Chondrocyte (in vitro differentiated cells): ENCODE measurements around the gene CACNA1S. TPM values are rescaled to one million over a fixed set of nuclear protein-coding genes. Genes with fewer than 3 reads are reported as not detected.

Experiments
- DNase-seq: peaks from one replicate; pipeline ENCODE4 v3.0.0; 2021; ENCODE audit warnings: mixed read lengths, low spot score
- H3K27ac Mint-ChIP-seq: one replicate; pipeline ENCODE4 v1.8.0; 2021; ENCODE audit warnings: mild to moderate bottlenecking, moderate library complexity, mixed read lengths; ENCODE audit not compliant: unreplicated experiment
- H3K27me3 Mint-ChIP-seq: 2 replicates; pipeline ENCODE4 v1.8.0; 2021; ENCODE audit warnings: low read depth, mixed read lengths
- H3K36me3 Mint-ChIP-seq: 2 replicates; pipeline ENCODE4 v1.8.0; 2021; ENCODE audit warnings: low read depth, mixed read lengths
- H3K4me1 Mint-ChIP-seq: 2 replicates; pipeline ENCODE4 v1.8.0; 2021; ENCODE audit warnings: low read depth, mild to moderate bottlenecking, mixed read lengths
- H3K4me3 Mint-ChIP-seq: one replicate; pipeline ENCODE4 v1.8.0; 2021; ENCODE audit warnings: mild to moderate bottlenecking, moderate library complexity, mixed read lengths; ENCODE audit not compliant: unreplicated experiment
- H3K9me3 Mint-ChIP-seq: 2 replicates; pipeline ENCODE4 v1.8.0; 2021; ENCODE audit warnings: low read depth, mixed read lengths
- total RNA-seq: library from RNA; stranded (reverse); gene quantifications from 3 replicates; pipeline ENCODE4 v1.2.1, GENCODE V29; 2021
- TF ChIP-seq, protein P1 (sequence below): fragments of 200-600 bp; sonication (generic); IDR thresholded peaks from 2 replicates; pipeline ENCODE4 v1.5.0; 2021; ENCODE audit warnings: antibody characterized with exemption, mild to moderate bottlenecking, moderate library complexity

Gene CACNA1S
- total RNA-seq, 1 donor from 2014 or later: 0.40 TPM

- Mint-ChIP-seq H3K9me3 (no peaks in the 10 kb centered on the region), H3K4me3 (no peak overlapping the region), H3K27me3 (peaks cover 4% of the 10 kb centered on the region), H3K27ac (no peak overlapping the region), H3K4me1 (no peaks in the 10 kb centered on the region), H3K36me3 (no peaks in the 10 kb centered on the region)
- no peak for DNase-seq
- TF ChIP-seq, protein P1, sequence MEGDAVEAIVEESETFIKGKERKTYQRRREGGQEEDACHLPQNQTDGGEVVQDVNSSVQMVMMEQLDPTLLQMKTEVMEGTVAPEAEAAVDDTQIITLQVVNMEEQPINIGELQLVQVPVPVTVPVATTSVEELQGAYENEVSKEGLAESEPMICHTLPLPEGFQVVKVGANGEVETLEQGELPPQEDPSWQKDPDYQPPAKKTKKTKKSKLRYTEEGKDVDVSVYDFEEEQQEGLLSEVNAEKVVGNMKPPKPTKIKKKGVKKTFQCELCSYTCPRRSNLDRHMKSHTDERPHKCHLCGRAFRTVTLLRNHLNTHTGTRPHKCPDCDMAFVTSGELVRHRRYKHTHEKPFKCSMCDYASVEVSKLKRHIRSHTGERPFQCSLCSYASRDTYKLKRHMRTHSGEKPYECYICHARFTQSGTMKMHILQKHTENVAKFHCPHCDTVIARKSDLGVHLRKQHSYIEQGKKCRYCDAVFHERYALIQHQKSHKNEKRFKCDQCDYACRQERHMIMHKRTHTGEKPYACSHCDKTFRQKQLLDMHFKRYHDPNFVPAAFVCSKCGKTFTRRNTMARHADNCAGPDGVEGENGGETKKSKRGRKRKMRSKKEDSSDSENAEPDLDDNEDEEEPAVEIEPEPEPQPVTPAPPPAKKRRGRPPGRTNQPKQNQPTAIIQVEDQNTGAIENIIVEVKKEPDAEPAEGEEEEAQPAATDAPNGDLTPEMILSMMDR: no peak
These were observed 34.5 kb downstream of the CACNA1S start for GRCh38 chr1:201077736-201078135.

DNA sequence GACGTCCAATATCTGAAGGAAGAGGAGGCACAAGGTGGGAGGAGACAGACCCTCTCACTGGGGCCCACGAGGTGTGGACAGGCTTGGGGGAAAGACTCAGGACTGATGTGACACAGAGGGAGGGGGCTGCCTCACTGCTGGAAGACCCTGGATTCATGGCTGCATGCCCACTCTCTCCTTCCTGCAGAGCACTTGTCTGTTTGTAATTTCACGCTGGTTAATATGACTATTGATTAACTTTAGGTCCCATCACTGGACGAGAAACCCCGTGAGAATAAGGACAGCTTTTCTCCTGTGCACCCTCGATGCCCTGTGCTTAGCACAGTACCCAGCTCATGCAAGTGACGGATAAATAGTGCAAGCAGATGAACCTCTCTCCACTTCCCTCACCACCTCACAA is 35.1 kb downstream of the CACNA1S start:
- H3K9me3 Mint-ChIP-seq: no peaks in the 10 kb centered on the region
- no peaks in the 10 kb centered on the region for H3K4me1 Mint-ChIP-seq
- DNase-seq: no peak
- H3K4me3 Mint-ChIP-seq: no peak overlapping the region
- H3K27ac Mint-ChIP-seq: no peak overlapping the region
- peaks cover 4% of the 10 kb centered on the region for H3K27me3 Mint-ChIP-seq
- TF ChIP-seq, protein P1: no peak
- no peaks in the 10 kb centered on the region for H3K36me3 Mint-ChIP-seq

DNA sequence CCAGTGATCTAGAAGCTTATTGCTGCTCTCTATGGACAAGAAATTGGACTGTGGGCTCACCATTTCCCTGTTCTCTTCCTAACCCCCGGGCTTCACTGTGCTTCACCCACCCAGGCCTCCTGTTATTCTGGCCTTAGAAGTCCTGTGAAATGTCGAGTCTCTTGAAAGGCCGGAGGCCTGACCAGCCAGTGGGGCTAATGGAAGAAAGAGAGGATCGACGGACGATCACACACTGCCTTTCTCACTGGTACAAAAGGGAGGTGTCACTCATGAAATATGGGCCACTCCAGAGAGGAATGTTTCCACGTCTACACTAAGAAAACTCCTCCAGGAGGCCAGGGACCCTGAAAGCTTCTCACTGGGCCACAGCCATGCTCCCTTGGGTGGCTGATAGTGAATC is 36.1 kb downstream of the CACNA1S start:
- Mint-ChIP-seq H3K4me1 (peaks cover 4% of the 10 kb centered on the region), H3K4me3 (no peak overlapping the region), H3K36me3 (no peaks in the 10 kb centered on the region), H3K9me3 (no peaks in the 10 kb centered on the region), H3K27me3 (peaks cover 9% of the 10 kb centered on the region), H3K27ac (no peak overlapping the region)
- TF ChIP-seq, protein P1: no peak
- DNase-seq: no peak

DNA sequence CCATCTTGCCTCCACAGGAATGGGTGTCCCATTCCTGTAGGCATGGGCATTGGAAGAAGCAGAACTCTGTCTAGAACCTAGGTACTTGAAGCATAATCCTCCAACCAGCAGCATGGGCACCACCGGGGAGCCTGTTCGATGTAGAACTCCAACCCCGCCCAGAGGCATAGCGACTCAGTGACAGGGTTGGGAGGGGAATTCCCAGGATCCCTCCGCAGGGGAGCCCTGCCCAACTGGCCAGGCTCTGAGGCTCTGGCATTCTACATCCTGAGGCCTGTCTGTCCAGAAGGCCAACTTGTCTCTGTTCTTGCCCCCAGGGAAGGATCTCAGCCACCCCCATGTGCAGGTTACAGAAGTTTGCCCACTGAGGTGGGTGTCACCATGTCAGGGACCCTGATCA is 38.2 kb downstream of the CACNA1S start:
- peaks cover 4% of the 10 kb centered on the region for H3K4me1 Mint-ChIP-seq
- H3K9me3 Mint-ChIP-seq: no peaks in the 10 kb centered on the region
- no peak for DNase-seq

GRCh38 chr1:201072922-201073321 is 39.3 kb downstream of the CACNA1S start:
- TF ChIP-seq, protein P1: no peak
- Mint-ChIP-seq H3K4me1 (peaks cover 4% of the 10 kb centered on the region), H3K9me3 (no peaks in the 10 kb centered on the region), H3K4me3 (no peak overlapping the region), H3K27ac (no peak overlapping the region), H3K27me3 (peaks cover 18% of the 10 kb centered on the region), H3K36me3 (no peaks in the 10 kb centered on the region)
- DNase-seq: no peak

More for the DNA sequence above, 38.2 kb downstream of the CACNA1S start:
- Mint-ChIP-seq H3K27ac (no peak overlapping the region), H3K27me3 (peaks cover 16% of the 10 kb centered on the region), H3K36me3 (no peaks in the 10 kb centered on the region), H3K4me3 (no peak overlapping the region)
- TF ChIP-seq, protein P1: no peak
